K562 (cell line): ENCODE data around the gene SYNRG. TPM values are rescaled to one million over a fixed set of nuclear protein-coding genes. Genes with fewer than 3 reads are reported as not detected.

Source experiments
- CHD1 ChIP-seq: fragments of 200-600 bp; sonication (generic); IDR thresholded peaks from one replicate; pipeline ENCODE4 v1.6.1; 2012; ENCODE audit warnings: mild to moderate bottlenecking, moderate library complexity, low read length, inconsistent platforms
- DDX20 ChIP-seq: fragments of 450-650 bp; IDR thresholded peaks from 2 replicates; pipeline ENCODE4 v1.6.1; 2016; ENCODE audit warnings: missing genetic modification characterization, low read depth, mild to moderate bottlenecking, missing compliant biosample characterization, moderate library complexity
- E2F4 ChIP-seq: sonication (generic); formaldehyde crosslinking; IDR thresholded peaks from 2 replicates; pipeline ENCODE4 v1.8.0; 2022; ENCODE audit warnings: mild to moderate bottlenecking, low read depth, missing genetic modification reagents
- FOS ChIP-seq: IDR thresholded peaks from 3 replicates; pipeline ENCODE4 v1.6.1; 2011; ENCODE audit not compliant: insufficient read length; ENCODE audit errors: extremely low read depth
- HOXB6 ChIP-seq: fragments of 250-450 bp; sonication (Bioruptor Pico); IDR thresholded peaks from 2 replicates; pipeline ENCODE4 v1.5.1; 2022; ENCODE audit warnings: mild to moderate bottlenecking, borderline replicate concordance
- IRF9 ChIP-seq: fragments of 450-650 bp; IDR thresholded peaks from 2 replicates; pipeline ENCODE4 v1.6.1; 2016; ENCODE audit warnings: missing biosample characterization, missing genetic modification characterization
- LARP7 ChIP-seq: fragments of 450-650 bp; IDR thresholded peaks from 2 replicates; pipeline ENCODE4 v1.6.1; 2016
- MAFG ChIP-seq: fragments of 450-650 bp; conservative IDR thresholded peaks from 2 replicates; pipeline ENCODE4 v1.6.1; 2016; ENCODE audit warnings: missing genetic modification characterization, missing compliant biosample characterization
- MCM5 ChIP-seq: fragments of 450-650 bp; IDR thresholded peaks from 2 replicates; pipeline ENCODE4 v1.6.1; 2016; ENCODE audit warnings: low read depth
- NR2C1 ChIP-seq, 2 experiments: fragments of 450-650 bp; IDR thresholded peaks; 2 replicates each; pipeline ENCODE4 v1.6.1; 2017; ENCODE audit warnings: mild to moderate bottlenecking in 2 of 2, antibody characterized with exemption in 1 of 2, inconsistent platforms in 1 of 2, missing compliant biosample characterization in 1 of 2, missing genetic modification characterization in 1 of 2
- SMARCB1 ChIP-seq: IDR thresholded peaks from 2 replicates; pipeline ENCODE4 v1.6.1; 2011; ENCODE audit warnings: improper control_type of control experiment, low read depth; ENCODE audit not compliant: insufficient read length
- TSC22D4 ChIP-seq: fragments of 450-650 bp; IDR thresholded peaks from 2 replicates; pipeline ENCODE4 v1.6.1; 2016; ENCODE audit warnings: missing genetic modification characterization, missing biosample characterization, control low read depth
- ZBTB11 ChIP-seq, 3 experiments: fragments of 200-800 bp in 1 of 3; fragments of 250-450 bp in 1 of 3; fragments of 450-650 bp in 1 of 3; sonication (Bioruptor Pico) in 1 of 3; sonication (Bioruptor generic) in 1 of 3; formaldehyde crosslinking in 1 of 3; IDR thresholded peaks; 2 replicates each; pipeline versions ENCODE4 v1.6.1 to v1.8.0; 2016 to 2022; ENCODE audit warnings: mild to moderate bottlenecking in 2 of 3, missing genetic modification characterization in 2 of 3, missing compliant biosample characterization in 1 of 3, moderate library complexity in 1 of 3
- ZNF354B ChIP-seq: fragments of 250-450 bp; sonication (Bioruptor Pico); IDR thresholded peaks from 2 replicates; pipeline ENCODE4 v1.4.0; 2020
- polyA plus RNA-seq, 8 experiments: library from polyadenylated mRNA; depleted of rRNA in 4 of 8; stranded (reverse) in 5 of 8; unstranded in 3 of 8; fragments of >200 nt; fragmentation: Nextera tagmentation in 2 of 8; fragmentation: Illumina TruSeq in 1 of 8; extraction: Ambion mirVana in 2 of 8; extraction: Trizol in 1 of 8; gene quantifications; 2 replicates each; pipeline versions ENCODE4 v1.2.1 to v1.2.3, GENCODE V29; 2011 to 2014; ENCODE audit warnings: inconsistent platforms in 1 of 8, missing spikeins in 1 of 8
- total RNA-seq, 7 experiments: library from RNA; depleted of rRNA in 6 of 7; stranded (reverse); fragments of >200 nt in 6 of 7; fragmentation: Illumina TruSeq in 2 of 7; extraction: Trizol in 2 of 7; gene quantifications; 2 replicates each; pipeline versions ENCODE4 v1.2.1 to v1.2.3, GENCODE V29; 2011 to 2021; ENCODE audit warnings: low replicate concordance in 1 of 7

SYNRG gene
- total and polyA plus RNA-seq, 9 of the 15 experiments (the other 6 are each of a cell fraction or from before 2014, with no cell fraction given), result 2.9 to 28.2 (median 15.1) TPM

- TF ChIP-seq MAFG (tag) (no peak), LARP7 (no peak), E2F4 (no peak), SMARCB1 (no peak), IRF9 (tag) (no peak), HOXB6 (no peak), FOS (no peak), ZBTB11 (CRISPR knock-in tag; IDR thresholded peaks at IDR 0.05) (no peak), DDX20 (tag) (no peak), NR2C1 (IDR thresholded peaks at IDR 0.05) (no peak), NR2C1 (tag; IDR thresholded peaks at IDR 0.05) (no peak), CHD1 (no peak), TSC22D4 (tag) (no peak), MCM5 (no peak), ZNF354B (CRISPR knock-in tag) (no peak)
Observed at GRCh38 chr17:37489197-37490001, 119.8 kb downstream of the SYNRG start, which contains the start of gene DUSP14 (continued).
